IMR-90 (cell line): ENCODE data around the gene ZPBP2. TPM values are rescaled to one million over a fixed set of nuclear protein-coding genes. Genes with fewer than 3 reads are reported as not detected.

Source experiments
- ATAC-seq: fragments of 200-7000 bp; cut with Tn5 transposase; 2 replicates; pipeline ENCODE4 v1.9.1; 2020; ENCODE audit warnings: low read depth, mild to moderate bottlenecking, moderate library complexity
- BruUV-seq: library from RNA; stranded (reverse); fragments of 400-500 nt; replicated peaks from 2 replicates; lab custom pipeline; 2021; lab: Mats Ljungman, UMichigan
- CTCF ChIA-PET: fragments of 300-600 bp; formaldehyde crosslinking; extraction: SDS; loops from one replicate; lab custom pipeline; 2021; ENCODE audit warnings: antibody characterized with exemption; lab: Yijun Ruan, JAX
- POLR2A ChIA-PET: fragments of 300-600 bp; sonication (Branson Sonifier 250); formaldehyde crosslinking; loops from one replicate; lab custom pipeline; 2022; ENCODE audit warnings: antibody characterized with exemption; ENCODE audit not compliant: unreplicated experiment; lab: Charles Lee
- DNase-seq: peaks from one replicate; pipeline ENCODE4 v3.0.0; 2013
- H2AFZ ChIP-seq: replicated peaks from 2 replicates; pipeline ENCODE3; 2013; ENCODE audit warnings: low read length, mild to moderate bottlenecking; ENCODE audit not compliant: poor library complexity
- H2AK5ac ChIP-seq: 2 replicates; pipeline ENCODE4 v1.6.1; 2013; ENCODE audit warnings: low read depth, low read length, inconsistent platforms
- H2AK9ac ChIP-seq: replicated peaks from 2 replicates; pipeline ENCODE3; 2013; ENCODE audit warnings: mild to moderate bottlenecking, low read depth, low read length, moderate library complexity; ENCODE audit not compliant: poor library complexity
- H2BK120ac ChIP-seq: 2 replicates; pipeline ENCODE4 v1.6.1; 2013; ENCODE audit warnings: low read depth, low read length, inconsistent platforms
- H2BK15ac ChIP-seq: 3 replicates; pipeline ENCODE4 v1.6.1; 2013; ENCODE audit warnings: low read depth, low read length, inconsistent platforms
- H2BK20ac ChIP-seq: 2 replicates; pipeline ENCODE4 v1.6.1; 2013; ENCODE audit warnings: low read depth, mild to moderate bottlenecking, inconsistent platforms, low read length, moderate library complexity
- H2BK5ac ChIP-seq: 2 replicates; pipeline ENCODE4 v1.6.1; 2013; ENCODE audit warnings: mild to moderate bottlenecking, low read depth, low read length, inconsistent platforms; ENCODE audit not compliant: poor library complexity, severe bottlenecking
- H3K14ac ChIP-seq: replicated peaks from 2 replicates; pipeline ENCODE4 v1.6.1; 2013; ENCODE audit warnings: low read depth, low read length, inconsistent platforms
- H3K18ac ChIP-seq: 2 replicates; pipeline ENCODE4 v1.6.1; 2013; ENCODE audit warnings: low read depth, low read length, control low read depth
- H3K23ac ChIP-seq: 2 replicates; pipeline ENCODE4 v1.6.1; 2013; ENCODE audit warnings: low read depth, low read length, inconsistent platforms
- H3K27ac ChIP-seq: 2 replicates; pipeline ENCODE4 v1.5.1; 2013; ENCODE audit warnings: mild to moderate bottlenecking, control low read depth, low read length; ENCODE audit not compliant: insufficient read depth
- H3K27me3 ChIP-seq: 2 replicates; pipeline ENCODE4 v1.6.1; 2013; ENCODE audit warnings: low read length; ENCODE audit not compliant: control insufficient read depth, insufficient read depth
- H3K36me3 ChIP-seq: 2 replicates; pipeline ENCODE4 v1.6.1; 2013; ENCODE audit warnings: low read length, mixed read lengths; ENCODE audit not compliant: control insufficient read depth, insufficient read depth
- H3K4ac ChIP-seq: 2 replicates; pipeline ENCODE4 v1.6.1; 2013; ENCODE audit warnings: low read depth, low read length, inconsistent platforms
- H3K4me1 ChIP-seq: 2 replicates; pipeline ENCODE4 v1.6.1; 2013; ENCODE audit warnings: low read length, mixed read lengths; ENCODE audit not compliant: control insufficient read depth, insufficient read depth
- H3K4me2 ChIP-seq: 2 replicates; pipeline ENCODE4 v1.6.1; 2013; ENCODE audit warnings: low read depth, mild to moderate bottlenecking, control low read depth, low read length, moderate library complexity
- H3K4me3 ChIP-seq: 2 replicates; pipeline ENCODE4 v1.5.1; 2013; ENCODE audit warnings: low read depth, mild to moderate bottlenecking, control low read depth, low read length, moderate library complexity; ENCODE audit not compliant: insufficient read depth
- H3K56ac ChIP-seq: 2 replicates; pipeline ENCODE4 v1.6.1; 2013; ENCODE audit warnings: low read length, inconsistent platforms; ENCODE audit not compliant: insufficient read depth; ENCODE audit errors: extremely low read depth
- H3K79me1 ChIP-seq, 2 experiments: 2 replicates each; pipeline ENCODE4 v1.6.1; 2013; ENCODE audit warnings: low read length in 2 of 2, inconsistent platforms in 1 of 2, low read depth in 1 of 2
- H3K9ac ChIP-seq: 2 replicates; pipeline ENCODE4 v1.6.1; 2013; ENCODE audit warnings: low read depth, low read length, control low read depth
- H3K9me1 ChIP-seq: 2 replicates; pipeline ENCODE4 v1.6.1; 2013; ENCODE audit warnings: low read length, inconsistent platforms; ENCODE audit not compliant: insufficient read depth
- H3K9me3 ChIP-seq: 2 replicates; pipeline ENCODE4 v1.6.1; 2013; ENCODE audit warnings: low read length; ENCODE audit not compliant: control insufficient read depth, insufficient read depth
- H4K20me1 ChIP-seq: 2 replicates; pipeline ENCODE4 v1.6.1; 2013; ENCODE audit warnings: low read length, inconsistent platforms; ENCODE audit not compliant: insufficient read depth
- H4K5ac ChIP-seq: 2 replicates; pipeline ENCODE4 v1.6.1; 2013; ENCODE audit warnings: mild to moderate bottlenecking, low read depth, low read length, control low read depth
- H4K8ac ChIP-seq, 2 experiments: 2 replicates each; pipeline ENCODE4 v1.6.1; 2013; ENCODE audit warnings: low read depth in 2 of 2, low read length in 2 of 2, control low read depth in 1 of 2, inconsistent platforms in 1 of 2
- H4K91ac ChIP-seq: 2 replicates; pipeline ENCODE4 v1.6.1; 2013; ENCODE audit warnings: low read depth, low read length, inconsistent platforms; ENCODE audit not compliant: insufficient read depth
- CEBPB ChIP-seq: IDR thresholded peaks from 2 replicates; pipeline ENCODE4 v1.6.1; 2012; ENCODE audit warnings: low read depth, low read length, improper control_type of control experiment
- CHD1 ChIP-seq: IDR thresholded peaks from 2 replicates; pipeline ENCODE4 v1.6.1; 2012; ENCODE audit warnings: low read depth, low read length, improper control_type of control experiment
- CTCF ChIP-seq: conservative IDR thresholded peaks from 2 replicates; pipeline ENCODE4 v1.5.1; 2012; ENCODE audit warnings: mild to moderate bottlenecking, low read depth, low read length, improper control_type of control experiment
- MAZ ChIP-seq: IDR thresholded peaks from 2 replicates; pipeline ENCODE4 v1.6.1; 2012; ENCODE audit warnings: low read depth, mild to moderate bottlenecking, low read length, improper control_type of control experiment, moderate library complexity, borderline replicate concordance
- NFE2L2 ChIP-seq: fragments of 150-350 bp; IDR thresholded peaks from 2 replicates; pipeline ENCODE4 v1.6.1; 2016; ENCODE audit warnings: low read depth, mild to moderate bottlenecking, low read length
- POLR2A ChIP-seq: IDR thresholded peaks from 2 replicates; pipeline ENCODE4 v1.6.1; 2012; ENCODE audit warnings: mild to moderate bottlenecking, low read depth, low read length
- RCOR1 ChIP-seq: IDR thresholded peaks from 2 replicates; pipeline ENCODE4 v1.6.1; 2012; ENCODE audit warnings: mild to moderate bottlenecking, low read length, improper control_type of control experiment; ENCODE audit not compliant: insufficient replicate concordance
- RFX5 ChIP-seq: IDR thresholded peaks from 2 replicates; pipeline ENCODE4 v1.8.0; 2012; ENCODE audit warnings: low read depth, mild to moderate bottlenecking, low read length, moderate library complexity
- SMC3 ChIP-seq: fragments of 150-350 bp; IDR thresholded peaks from 2 replicates; pipeline ENCODE4 v1.6.1; 2016; ENCODE audit warnings: low read depth, mild to moderate bottlenecking, antibody characterized with exemption, low read length, moderate library complexity
- USF2 ChIP-seq: fragments of 150-350 bp; IDR thresholded peaks from 2 replicates; pipeline ENCODE4 v1.6.1; 2017; ENCODE audit warnings: mild to moderate bottlenecking, antibody characterized with exemption, low read length, low read depth
- WGBS, 2 experiments: methylation state at CpG; one replicate each; pipeline versions ENCODE4 v1.1.5 to v1.1.7; 2013; ENCODE audit warnings: missing lambda C conversion rate in 2 of 2; ENCODE audit not compliant: insufficient read length in 1 of 2; ENCODE audit errors: extremely low coverage in 2 of 2; 5-methylcytosine and 5-hydroxymethylcytosine counted together
- dilution Hi-C: fragments of 300-500 bp; cut with HindIII; formaldehyde crosslinking; loops from one replicate; pipeline ENCODE4 v1.14.3; 2018; ENCODE audit warnings: low sequenced_read_pairs; ENCODE audit not compliant: unreplicated experiment
- in situ Hi-C: fragments of 300-500 bp; cut with MboI; formaldehyde crosslinking; loops from 3 replicates; pipeline ENCODE4 v1.14.3; 2019; ENCODE audit warnings: low sequenced_read_pairs, inconsistent platforms, mixed read lengths
- intact Hi-C: fragments of 100-400 bp; cut with micrococcal nuclease; formaldehyde crosslinking; loops from 2 replicates; pipeline ENCODE4 v1.10.0; 2022
- polyA plus RNA-seq, 3 experiments: library from polyadenylated mRNA; depleted of rRNA; stranded (reverse); fragments of >200 nt; gene quantifications; 2 replicates each; pipeline ENCODE4 v1.2.3, GENCODE V29; 2012; ENCODE audit warnings: low replicate concordance in 1 of 3
- total RNA-seq: library from RNA; depleted of rRNA; stranded (reverse); fragments of >200 nt; gene quantifications from 2 replicates; pipeline ENCODE4 v1.2.3, GENCODE V29; 2012

ZPBP2 gene
- total and polyA plus RNA-seq, 2 of the 4 experiments (the other 2 are of a cell fraction): not detected

- Histone ChIP-seq H3K27me3 (peaks cover 44% of the 10 kb centered on the region), H4K91ac (no peak overlapping the region), H4K20me1 (no peaks in the 10 kb centered on the region), H3K9ac (no peak overlapping the region), H3K18ac (no peak overlapping the region), H2BK20ac (no peak overlapping the region), H3K4me1 (no peaks in the 10 kb centered on the region), H3K79me1 (no peaks in the 10 kb centered on the region), H2BK120ac (no peak overlapping the region), H3K4me3 (no peak overlapping the region), H4K8ac (no peak overlapping the region), H3K9me3 (no peaks in the 10 kb centered on the region), H3K36me3 (no peaks in the 10 kb centered on the region), H3K56ac (no peak overlapping the region), H3K14ac (no peak overlapping the region), H4K5ac (no peak overlapping the region), H2BK15ac (no peak overlapping the region), H3K27ac (no peak overlapping the region), H2AK9ac (no peak overlapping the region), H2BK5ac (no peak overlapping the region), H2AK5ac (no peak overlapping the region), H3K9me1 (no peaks in the 10 kb centered on the region), H3K23ac (no peak overlapping the region), H3K4me2 (no peak overlapping the region), H2AFZ (no peak overlapping the region), H3K4ac (no peak overlapping the region)
- BruUV-seq: no TSS peak
- intact Hi-C loops (loop anchor here (5.0 kb wide), 1 partner anchor 38 kb away; no protein-coding TSS in a partner anchor), in situ Hi-C loops (no loop called here), dilution Hi-C loops (no loop called here)
- POLR2A ChIA-PET: no interaction called here
- TF ChIP-seq USF2: no peak
- TF ChIP-seq MAZ: no peak
- TF ChIP-seq NFE2L2: no peak
- no peak for TF ChIP-seq CEBPB
- TF ChIP-seq SMC3: no peak
- no peak for TF ChIP-seq CTCF
- no peak for TF ChIP-seq RFX5
- no peak for TF ChIP-seq CHD1
- no peak for TF ChIP-seq RCOR1
- no peak for TF ChIP-seq POLR2A
- CTCF ChIA-PET: no interaction called here
- ATAC-seq (no peak), DNase-seq (peak; percentile 5)
- no CpG with 5 or more reads among the region's 8 CpGs for WGBS, 2 experiments
These were observed 22.8 kb upstream of the ZPBP2 start for GRCh38 chr17:39845052-39845846.
